ENCODE measurements around the gene MYL9. TPM values are rescaled to one million over a fixed set of nuclear protein-coding genes. Genes with fewer than 3 reads are reported as not detected.
A peak's percentile ranks its signal among the peaks of the same experiment; 100 is the strongest.

The MYL9 gene
- total RNA-seq, 5 donors from 2014 or later (not counting 1 experiment from before 2014, with no cell fraction given): 1.3 to 2.8 (median 1.7) TPM; not detected in 1

DNA sequence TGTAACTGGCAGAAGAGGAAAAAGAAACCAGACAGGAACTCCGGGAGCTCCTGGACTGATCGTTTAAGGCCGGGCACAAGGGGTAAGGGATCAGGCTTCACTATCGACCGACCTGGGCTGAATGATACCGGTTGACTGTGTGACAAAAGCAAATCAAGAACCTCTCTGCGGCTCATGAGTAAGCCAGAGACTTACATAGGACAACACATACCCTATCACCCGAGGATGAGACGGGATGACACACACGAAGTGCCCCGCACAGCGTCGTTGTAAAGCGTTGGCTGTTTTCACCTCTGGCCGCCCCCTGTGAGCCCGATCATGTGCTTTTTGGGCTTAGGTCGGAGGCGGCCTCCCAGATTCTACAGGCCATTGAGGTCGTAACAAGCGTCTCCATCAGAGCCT lies 31.4 kb downstream of the MYL9 start:
- peak overlapping the region; percentile 96 for H3K27ac ChIP-seq (ENCODE audit: low read length)
- 8% methylated on average over 14 of the region's 20 CpGs for WGBS (ENCODE audit: insufficient coverage)
- no peaks in the 10 kb centered on the region for H3K36me3 ChIP-seq (ENCODE audit: control insufficient read depth in 2 of 2, extremely low read depth in 1 of 2, insufficient read depth in 1 of 2, low read length in 1 of 2)
- ChIA-PET CTCF (interaction anchor here in 1 of 2 donors (0.5 to 1.6 kb wide), 8 partner anchors 11 to 72 kb away, joined by 3 to 9 read pairs (median 4); partner anchors contain the start of gene RAB5IF), POLR2A (interaction anchor here in 1 of 2 donors (0.6 to 1.1 kb wide), 6 partner anchors 15 to 605 kb away, joined by 3 to 10 read pairs (median 6); no protein-coding TSS in a partner anchor)
- H3K4me3 ChIP-seq (ENCODE audit: control insufficient read depth in 1 of 2, extremely low read depth in 1 of 2, low read length in 1 of 2): peak overlapping the region; percentile 35 to 60
- H3K27me3 ChIP-seq (replicated peaks in 1 of 2; ENCODE audit: control insufficient read depth in 2 of 2, extremely low read depth in 1 of 2, insufficient read depth in 2 of 2, low read length in 1 of 2): peaks cover 0 to 2% of the 10 kb centered on the region in 2 experiments
- DNase-seq (peak in 32 of 35 experiments; percentile 41 to 83 (median 59)), ATAC-seq (replicated peaks in 1 of 4) (peak; percentile 59 to 67 (median 66))
- Mint-ChIP-seq H3K4me3 (peak overlapping the region; percentile 84 to 87 (median 85)), H3K27ac (peak overlapping the region; percentile 93 to 98), H3K36me3 (no peaks in the 10 kb centered on the region), H3K4me1 (peaks cover 35 to 38% (median 37%) of the 10 kb centered on the region in 3 donors), H3K9me3 (no peaks in the 10 kb centered on the region), H3K27me3 (no peaks in the 10 kb centered on the region)
- H3K9me3 ChIP-seq: no peaks in the 10 kb centered on the region
- H3K4me1 ChIP-seq (ENCODE audit: control insufficient read depth in 1 of 2, extremely low read depth in 1 of 2, insufficient read depth in 2 of 2, low read length in 2 of 2): peaks cover 4 to 39% of the 10 kb centered on the region in 2 experiments

DNA sequence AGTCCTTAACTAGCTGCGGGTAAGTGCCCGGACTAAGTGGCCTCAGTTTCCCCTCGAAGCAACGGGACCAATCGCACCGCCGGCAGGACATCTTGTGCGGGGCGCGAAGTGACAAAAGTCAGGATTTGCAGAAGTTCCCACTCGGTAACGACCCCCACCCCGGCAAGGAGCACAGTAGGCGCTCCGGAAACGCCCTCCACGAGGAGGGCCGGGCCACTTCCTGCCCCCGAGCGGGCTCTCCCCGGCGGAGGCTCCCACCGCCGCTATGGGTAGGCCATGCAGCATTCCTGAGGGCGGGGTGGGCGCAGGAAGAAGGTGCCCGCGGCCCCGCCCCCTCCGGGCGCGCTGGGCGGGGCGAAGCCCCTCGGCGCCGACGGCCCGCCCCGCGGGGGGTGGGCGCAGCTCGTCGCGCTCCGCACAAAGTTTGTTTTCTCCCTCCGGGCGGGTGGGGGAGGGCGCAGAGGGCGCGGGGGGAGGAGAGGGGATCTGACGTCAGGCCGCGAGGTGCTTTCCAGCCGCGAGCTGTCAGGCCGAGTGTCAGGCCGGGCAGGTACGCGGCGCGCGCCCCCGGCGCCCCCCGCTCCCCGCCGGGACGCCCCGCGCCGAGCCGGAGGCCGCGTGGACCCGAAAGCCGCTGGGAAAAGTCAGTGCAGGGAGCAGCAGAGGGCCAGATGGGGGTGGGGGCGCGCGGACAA lies 31.9 kb downstream of the MYL9 start, which contains the start of gene TGIF2:
Gene TGIF2, plus strand, starts transcription at position 495 of the 695 bp plus-strand sequence. CDS start 5,178 bp downstream, outside the sequence.
- no peaks in the 10 kb centered on the region for H3K36me3 Mint-ChIP-seq

DNA sequence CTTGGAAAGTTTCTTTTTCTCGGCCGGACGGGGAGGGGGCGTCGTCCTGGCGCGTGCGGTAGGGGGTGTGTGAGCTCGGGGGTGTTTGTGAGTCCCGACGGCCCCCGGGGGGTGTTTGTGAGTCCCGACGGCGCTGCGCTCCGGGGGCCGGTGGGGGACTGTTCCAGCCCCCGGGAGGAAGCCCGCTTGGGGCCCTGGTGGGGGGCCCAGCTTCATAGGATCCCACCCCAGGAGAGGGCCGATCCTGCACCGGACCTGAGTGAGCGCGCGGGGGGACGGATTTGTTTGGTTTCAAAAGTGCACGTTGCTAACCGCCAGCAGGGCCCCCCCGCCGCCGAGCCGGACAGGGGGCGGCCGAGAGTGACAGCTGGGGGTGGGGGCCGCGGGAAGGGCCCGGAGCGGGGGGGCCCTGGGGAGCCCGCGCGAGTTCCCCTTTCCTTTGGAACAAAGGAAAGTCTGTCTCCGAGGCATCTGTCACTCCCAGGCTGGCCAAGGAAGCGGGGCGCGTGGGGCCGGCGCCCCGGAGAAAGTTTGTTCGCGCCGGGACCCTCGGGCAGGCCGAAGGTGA lies 32.6 kb downstream of the MYL9 start:
- Histone ChIP-seq H3K27me3 (replicated peaks in 1 of 2; ENCODE audit: control insufficient read depth in 2 of 2, extremely low read depth in 1 of 2, insufficient read depth in 2 of 2, low read length in 1 of 2) (peaks cover 0 to 2% of the 10 kb centered on the region in 2 experiments), H3K9me3 (no peaks in the 10 kb centered on the region), H3K27ac (ENCODE audit: low read length) (peak overlapping the region; percentile 100), H3K4me1 (ENCODE audit: control insufficient read depth in 1 of 2, extremely low read depth in 1 of 2, insufficient read depth in 2 of 2, low read length in 2 of 2) (peaks cover 4 to 48% of the 10 kb centered on the region in 2 experiments), H3K4me3 (ENCODE audit: control insufficient read depth in 1 of 2, extremely low read depth in 1 of 2, low read length in 1 of 2) (peak overlapping the region; percentile 77 to 90), H3K36me3 (ENCODE audit: control insufficient read depth in 2 of 2, extremely low read depth in 1 of 2, insufficient read depth in 1 of 2, low read length in 1 of 2) (peaks cover 3 to 6% of the 10 kb centered on the region in 2 donors)
- H3K4me1 Mint-ChIP-seq: peaks cover 35 to 41% (median 38%) of the 10 kb centered on the region in 3 donors
- WGBS (ENCODE audit: insufficient coverage): under 1% methylated on average over 34 of the region's 53 CpGs
- no peaks in the 10 kb centered on the region for H3K27me3 Mint-ChIP-seq
- H3K4me3 Mint-ChIP-seq: peak overlapping the region; percentile 85 to 89 (median 89)
- H3K27ac Mint-ChIP-seq: peak overlapping the region; percentile 16 to 61
- ATAC-seq (replicated peaks in 1 of 4) (peak in 2 of 4 experiments; percentile 0 to 2), DNase-seq (peak in 20 of 35 experiments; percentile 13 to 54 (median 26))
- H3K36me3 Mint-ChIP-seq: no peaks in the 10 kb centered on the region
- ChIA-PET POLR2A (interaction anchor here (0.6 to 1.1 kb wide), 5 partner anchors 14 to 350 kb away, joined by 3 to 7 read pairs (median 4); no protein-coding TSS in a partner anchor), CTCF (interaction anchor here in 1 of 2 donors (1.0 to 1.6 kb wide), 4 partner anchors 21 to 39 kb away, joined by 4 to 9 read pairs (median 6); partner anchors contain the start of gene RAB5IF)
- no peaks in the 10 kb centered on the region for H3K9me3 Mint-ChIP-seq

More for the DNA sequence above, 31.9 kb downstream of the MYL9 start, which contains the start of gene TGIF2:
- H3K4me1 ChIP-seq (ENCODE audit: control insufficient read depth in 1 of 2, extremely low read depth in 1 of 2, insufficient read depth in 2 of 2, low read length in 2 of 2): peaks cover 4 to 44% of the 10 kb centered on the region in 2 experiments
- Mint-ChIP-seq H3K4me1 (peaks cover 35 to 38% (median 37%) of the 10 kb centered on the region in 3 donors), H3K9me3 (no peaks in the 10 kb centered on the region), H3K27ac (peak within 1 kb of the TSS; percentile 94 to 98), H3K27me3 (no peaks in the 10 kb centered on the region), H3K4me3 (peak within 1 kb of the TSS; percentile 85 to 89 (median 89))
- peak within 1 kb of the TSS; percentile 100 for H3K27ac ChIP-seq (ENCODE audit: low read length)
- peak within 1 kb of the TSS; percentile 77 to 90 for H3K4me3 ChIP-seq (ENCODE audit: control insufficient read depth in 1 of 2, extremely low read depth in 1 of 2, low read length in 1 of 2)
- 1% methylated on average over 66 of the region's 80 CpGs for WGBS (ENCODE audit: insufficient coverage)
- ChIA-PET CTCF (interaction anchor here in 1 of 2 donors (0.5 to 1.6 kb wide), 8 partner anchors 11 to 71 kb away, joined by 3 to 9 read pairs (median 4); partner anchors contain the start of gene RAB5IF), POLR2A (interaction anchor here (0.6 to 1.1 kb wide), 11 partner anchors 15 to 605 kb away, joined by 3 to 10 read pairs (median 4); no protein-coding TSS in a partner anchor)
- peaks cover 0 to under 1% of the 10 kb centered on the region in 2 donors for H3K36me3 ChIP-seq (ENCODE audit: control insufficient read depth in 2 of 2, extremely low read depth in 1 of 2, insufficient read depth in 1 of 2, low read length in 1 of 2)
- peaks cover 0 to 2% of the 10 kb centered on the region in 2 experiments for H3K27me3 ChIP-seq (replicated peaks in 1 of 2; ENCODE audit: control insufficient read depth in 2 of 2, extremely low read depth in 1 of 2, insufficient read depth in 2 of 2, low read length in 1 of 2)
- DNase-seq: peak; percentile 84 to 97 (median 90)
- no peaks in the 10 kb centered on the region for H3K9me3 ChIP-seq
- peak; percentile 79 to 85 (median 80) for ATAC-seq (replicated peaks in 1 of 4)

GRCh38 chr20:36574366-36575135 lies 33.2 kb downstream of the MYL9 start:
- H3K4me1 Mint-ChIP-seq: peaks cover 35 to 42% (median 38%) of the 10 kb centered on the region in 3 donors
- no peaks in the 10 kb centered on the region for H3K27me3 Mint-ChIP-seq
- POLR2A ChIA-PET: interaction anchor here (0.5 to 0.7 kb wide), 5 partner anchors 10 to 646 kb away, joined by 3 to 7 read pairs (median 5); no protein-coding TSS in a partner anchor
- peaks cover 3 to 9% of the 10 kb centered on the region in 2 donors for H3K36me3 ChIP-seq (ENCODE audit: control insufficient read depth in 2 of 2, extremely low read depth in 1 of 2, insufficient read depth in 1 of 2, low read length in 1 of 2)
- ATAC-seq (replicated peaks in 1 of 4) (peak; percentile 10 to 14 (median 12)), DNase-seq (peak; percentile 16 to 66 (median 47))
- peak overlapping the region; percentile 77 to 90 for H3K4me3 ChIP-seq (ENCODE audit: control insufficient read depth in 1 of 2, extremely low read depth in 1 of 2, low read length in 1 of 2)
- peaks cover 4% of the 10 kb centered on the region for H3K36me3 Mint-ChIP-seq
- peaks cover 0 to 2% of the 10 kb centered on the region in 2 experiments for H3K27me3 ChIP-seq (replicated peaks in 1 of 2; ENCODE audit: control insufficient read depth in 2 of 2, extremely low read depth in 1 of 2, insufficient read depth in 2 of 2, low read length in 1 of 2)
- peaks cover 4 to 48% of the 10 kb centered on the region in 2 experiments for H3K4me1 ChIP-seq (ENCODE audit: control insufficient read depth in 1 of 2, extremely low read depth in 1 of 2, insufficient read depth in 2 of 2, low read length in 2 of 2)
- CTCF ChIA-PET: interaction anchor here in 1 of 2 donors (0.6 to 1.3 kb wide), 3 partner anchors 13 to 71 kb away, joined by 3 to 9 read pairs (median 6); partner anchors contain the start of genes RAB5IF and SLA2
- no peaks in the 10 kb centered on the region for H3K9me3 ChIP-seq
- H3K9me3 Mint-ChIP-seq: no peaks in the 10 kb centered on the region
- H3K4me3 Mint-ChIP-seq: peak overlapping the region; percentile 85 to 89 (median 89)
- peak overlapping the region; percentile 88 to 94 for H3K27ac Mint-ChIP-seq
- H3K27ac ChIP-seq (ENCODE audit: low read length): peak overlapping the region; percentile 100
- under 1% methylated on average over 52 of the region's 69 CpGs for WGBS (ENCODE audit: insufficient coverage)

DNA sequence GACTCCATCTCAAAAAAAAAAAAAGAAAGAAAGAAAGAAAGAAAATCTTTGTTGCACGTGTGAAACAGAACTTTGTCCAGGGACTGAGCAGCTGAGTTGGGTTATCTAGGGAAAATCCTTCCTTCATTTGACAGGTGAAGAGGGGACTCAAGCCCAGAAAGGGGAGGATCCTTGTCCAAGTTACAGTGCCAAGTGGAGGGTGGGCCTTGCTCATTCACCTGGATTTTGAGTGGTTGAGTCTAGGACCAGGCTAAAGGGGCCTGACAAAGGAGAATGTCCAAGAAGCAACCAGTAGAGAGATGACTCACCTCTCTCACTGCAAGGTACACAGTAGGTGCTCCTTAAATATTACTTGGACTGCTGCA lies 34.7 kb downstream of the MYL9 start:
- Mint-ChIP-seq H3K9me3 (no peaks in the 10 kb centered on the region), H3K4me3 (peak overlapping the region; percentile 85 to 89 (median 89)), H3K4me1 (peaks cover 39 to 48% (median 44%) of the 10 kb centered on the region in 3 donors), H3K36me3 (peaks cover 13% of the 10 kb centered on the region), H3K27me3 (no peaks in the 10 kb centered on the region), H3K27ac (peak overlapping the region; percentile 88 to 94)
- DNase-seq (no peak), ATAC-seq (replicated peaks in 1 of 4) (no peak)
- ChIA-PET CTCF (interaction anchor here (0.6 kb wide), 2 partner anchors 19 to 622 kb away, joined by 4 to 5 read pairs; partner anchors contain the start of gene SCAND1 (in 1 of the 2)), POLR2A (interaction anchor here in 1 of 2 donors (0.6 kb wide), 1 partner anchor 8 kb away, joined by 3 read pairs; no protein-coding TSS in a partner anchor)
- peak overlapping the region; percentile 38 for H3K27ac ChIP-seq (ENCODE audit: low read length)
- peaks cover 4 to 50% of the 10 kb centered on the region in 2 experiments for H3K4me1 ChIP-seq (ENCODE audit: control insufficient read depth in 1 of 2, extremely low read depth in 1 of 2, insufficient read depth in 2 of 2, low read length in 2 of 2)
- no peaks in the 10 kb centered on the region for H3K9me3 ChIP-seq
- H3K27me3 ChIP-seq (replicated peaks in 1 of 2; ENCODE audit: control insufficient read depth in 2 of 2, extremely low read depth in 1 of 2, insufficient read depth in 2 of 2, low read length in 1 of 2): peaks cover 0 to 2% of the 10 kb centered on the region in 2 experiments
- H3K36me3 ChIP-seq (ENCODE audit: control insufficient read depth in 2 of 2, extremely low read depth in 1 of 2, insufficient read depth in 1 of 2, low read length in 1 of 2): peaks cover 3 to 22% of the 10 kb centered on the region in 2 donors
- no peak overlapping the region for H3K4me3 ChIP-seq (ENCODE audit: control insufficient read depth in 1 of 2, extremely low read depth in 1 of 2, low read length in 1 of 2)
- 83% methylated on average over 1 of the region's 1 CpG for WGBS (ENCODE audit: insufficient coverage)

Measured in T-cell (primary cell).